BJ (cell line): ENCODE measurements around the gene RGS14. TPM values are rescaled to one million over a fixed set of nuclear protein-coding genes. Genes with fewer than 3 reads are reported as not detected.

Experiments
- CTCF ChIA-PET: fragments of 350-600 bp; formaldehyde crosslinking; extraction: SDS; loops from one replicate; lab custom pipeline; 2021; ENCODE audit warnings: antibody characterized with exemption, inconsistent platforms; lab: Yijun Ruan, JAX
- POLR2A ChIA-PET: fragments of 300-600 bp; sonication (Branson Sonifier 250); formaldehyde crosslinking; extraction: SDS; loops from one replicate; lab custom pipeline; 2021; ENCODE audit warnings: antibody characterized with exemption; lab: Charles Lee
- DNase-seq: peaks from one replicate; pipeline ENCODE4 v3.0.0-alpha.2; 2011; ENCODE audit warnings: low read depth
- H3K27me3 ChIP-seq: 2 replicates; pipeline ENCODE4 v1.6.0; 2011; ENCODE audit warnings: low read length; ENCODE audit not compliant: control insufficient read depth, insufficient read depth
- H3K36me3 ChIP-seq: 2 replicates; pipeline ENCODE4 v1.5.1; 2011; ENCODE audit warnings: low read length; ENCODE audit not compliant: control insufficient read depth, insufficient read depth
- H3K4me3 ChIP-seq: 2 replicates; pipeline ENCODE4 v1.5.1; 2011; ENCODE audit warnings: low read depth, mild to moderate bottlenecking, control low read depth, low read length
- CTCF ChIP-seq: IDR thresholded peaks from 2 replicates; pipeline ENCODE4 v1.5.1; 2011; ENCODE audit warnings: low read depth, mild to moderate bottlenecking, control low read depth, inconsistent platforms, low read length, moderate library complexity; ENCODE audit not compliant: insufficient read depth
- polyA plus RNA-seq: library from polyadenylated mRNA; depleted of rRNA; stranded (reverse); fragments of >200 nt; gene quantifications from 2 replicates; pipeline ENCODE4 v1.2.3, GENCODE V29; 2011

RGS14 gene
- polyA plus RNA-seq, 1 experiment, result 6.0 TPM

- Histone ChIP-seq H3K36me3 (peaks cover 4% of the 10 kb centered on the region), H3K4me3 (no peak overlapping the region), H3K27me3 (no peaks in the 10 kb centered on the region)
- ChIA-PET POLR2A (no interaction called here), CTCF (interaction anchor here (0.7 to 6.8 kb wide), 5 partner anchors 72 to 200 kb away, joined by 4 to 38 read pairs (median 6); no protein-coding TSS in a partner anchor)
- TF ChIP-seq CTCF, result no peak
- DNase-seq, result no peak
Observed at GRCh38 chr5:177313561-177314259, 44.0 kb upstream of the RGS14 start.

DNA sequence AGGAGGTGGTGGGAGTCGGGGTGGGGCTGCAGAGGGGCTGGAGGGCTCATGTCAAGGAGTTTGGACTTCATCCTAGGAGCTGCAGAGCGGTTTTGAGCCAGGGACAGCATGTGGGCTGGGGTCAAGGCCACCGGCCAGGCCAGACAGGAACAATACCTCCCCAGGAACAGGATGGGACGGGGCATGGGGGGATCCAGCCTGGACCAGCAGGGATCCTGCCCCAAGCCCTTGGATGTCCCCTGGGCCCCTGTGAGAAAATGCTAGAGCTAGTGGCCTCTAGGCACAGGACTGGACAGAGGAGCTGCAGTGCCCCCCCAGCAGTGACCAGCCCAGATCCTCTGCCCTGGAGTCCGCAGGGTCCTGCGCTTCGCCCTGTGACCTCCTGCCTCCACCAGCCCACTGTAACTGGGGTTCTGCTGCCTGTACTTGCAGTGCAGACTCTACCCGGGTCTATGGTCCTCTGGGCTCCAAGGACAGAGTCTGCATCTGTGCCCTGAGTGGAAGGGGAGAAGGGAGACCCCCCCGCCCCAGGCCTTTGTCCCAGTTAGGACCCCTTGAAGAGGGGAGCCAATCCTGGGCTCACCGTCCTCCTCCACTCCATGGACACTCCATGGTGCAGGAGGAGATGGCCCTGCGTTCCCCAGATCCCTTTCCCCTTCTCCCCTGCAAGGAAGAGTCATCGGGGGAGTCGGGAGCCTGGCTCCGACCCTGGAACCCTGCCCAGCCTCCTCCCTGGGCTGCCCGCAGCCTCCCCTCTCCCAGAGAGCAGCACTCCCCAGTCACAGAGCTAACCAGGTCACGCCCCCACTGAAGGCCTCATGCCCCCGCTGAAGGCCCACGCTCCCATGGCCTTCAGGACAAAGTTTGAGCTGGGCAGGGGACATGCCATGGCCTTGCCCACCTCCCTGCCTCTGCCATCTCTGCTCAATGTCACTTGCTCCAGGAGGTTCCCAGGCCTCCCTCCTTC is 43.1 kb upstream of the RGS14 start:
- TF ChIP-seq CTCF, result no peak
- CTCF ChIA-PET, result interaction anchor here (1.2 to 1.7 kb wide), 3 partner anchors 75 to 201 kb away, joined by 3 to 6 read pairs (median 4); no protein-coding TSS in a partner anchor
- POLR2A ChIA-PET, result no interaction called here
- no peak for DNase-seq
- no peaks in the 10 kb centered on the region for H3K27me3 ChIP-seq
- peaks cover 2% of the 10 kb centered on the region for H3K36me3 ChIP-seq
- no peak overlapping the region for H3K4me3 ChIP-seq

- H3K4me3 ChIP-seq, result no peak overlapping the region
- ChIA-PET POLR2A (no interaction called here), CTCF (interaction anchor here (1.1 to 5.6 kb wide), 6 partner anchors 12 to 148 kb away, joined by 3 to 36 read pairs (median 4); partner anchors contain the start of gene LMAN2)
- no peaks in the 10 kb centered on the region for H3K27me3 ChIP-seq
- TF ChIP-seq CTCF, result no peak
- peaks cover 2% of the 10 kb centered on the region for H3K36me3 ChIP-seq
- no peak for DNase-seq
Observed at GRCh38 chr5:177315411-177315810, 42.3 kb upstream of the RGS14 start.

GRCh38 chr5:177316005-177316404 is 41.7 kb upstream of the RGS14 start:
- no peak for DNase-seq
- no peak for TF ChIP-seq CTCF
- ChIA-PET POLR2A (no interaction called here), CTCF (interaction anchor here (0.9 to 5.6 kb wide), 11 partner anchors 12 to 247 kb away, joined by 3 to 36 read pairs (median 4); partner anchors contain the start of gene LMAN2)
- H3K27me3 ChIP-seq, result no peaks in the 10 kb centered on the region
- H3K4me3 ChIP-seq, result no peak overlapping the region
- H3K36me3 ChIP-seq, result peaks cover 2% of the 10 kb centered on the region

DNA sequence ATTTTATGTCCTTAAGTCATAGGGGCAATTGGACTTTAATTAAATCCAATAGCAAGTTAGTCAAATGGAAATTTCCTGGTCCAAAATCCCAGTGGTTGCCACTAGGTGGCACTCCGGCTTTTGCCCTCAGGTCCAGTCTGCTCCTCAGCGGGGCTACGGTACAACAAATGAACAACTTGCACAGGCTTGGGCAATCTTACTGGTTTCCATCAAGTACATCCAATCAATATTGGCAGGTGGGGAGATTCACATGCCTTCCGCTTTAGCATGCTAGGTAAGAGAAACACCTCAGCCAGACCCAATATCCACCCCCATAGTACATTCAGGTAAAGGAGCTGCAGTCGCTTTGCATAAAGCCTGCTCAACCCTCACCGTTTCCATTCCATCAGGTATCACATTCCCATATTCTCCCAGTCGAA is 39.8 kb upstream of the RGS14 start:
- no peak overlapping the region for H3K4me3 ChIP-seq

More for the DNA sequence above, 39.8 kb upstream of the RGS14 start:
- Histone ChIP-seq H3K36me3 (peaks cover 2% of the 10 kb centered on the region), H3K27me3 (no peaks in the 10 kb centered on the region)
- ChIA-PET CTCF (interaction anchor here (0.7 to 5.6 kb wide), 22 partner anchors 8 to 247 kb away, joined by 3 to 36 read pairs (median 4); partner anchors contain the start of gene DDX41), POLR2A (no interaction called here)
- no peak for DNase-seq
- peak; percentile 92 for TF ChIP-seq CTCF
